HG02981 (cell line): ENCODE results near the gene SEMA6A.

Experiments used
- ATAC-seq: cut with Tn5 transposase; IDR thresholded peaks from one replicate; pipeline ENCODE4 v1.9.1; 2021; ENCODE audit warnings: mild to moderate bottlenecking, moderate library complexity; ENCODE audit not compliant: unreplicated experiment

The SEMA6A gene

DNA sequence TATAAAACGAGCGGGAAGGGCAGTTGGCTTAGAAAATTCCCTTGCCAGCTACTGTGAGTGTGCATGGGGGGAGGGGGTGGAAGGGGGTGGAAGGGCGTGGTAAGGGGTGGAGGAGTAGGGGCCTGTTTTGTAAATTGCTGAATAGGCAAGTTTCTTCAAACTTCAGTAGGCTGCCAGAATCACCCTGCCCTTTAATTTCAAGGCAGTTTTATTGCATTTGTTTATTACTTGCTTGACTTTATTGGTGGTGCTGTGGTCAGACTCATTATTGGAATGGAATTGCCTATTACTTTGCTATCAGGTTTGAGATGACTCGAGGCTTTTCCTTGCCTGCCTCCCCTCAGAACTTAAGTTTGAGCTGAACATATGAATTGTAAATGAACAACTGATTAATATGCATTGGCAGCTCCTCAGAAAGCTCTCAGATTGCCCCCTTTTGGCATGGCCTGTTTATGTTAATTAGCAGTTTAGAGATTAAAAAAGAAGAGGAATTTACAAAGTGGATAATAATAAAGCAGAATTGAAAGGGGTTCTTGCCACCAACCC lies 76.0 kb downstream of the SEMA6A start:
- ATAC-seq = no peak

DNA sequence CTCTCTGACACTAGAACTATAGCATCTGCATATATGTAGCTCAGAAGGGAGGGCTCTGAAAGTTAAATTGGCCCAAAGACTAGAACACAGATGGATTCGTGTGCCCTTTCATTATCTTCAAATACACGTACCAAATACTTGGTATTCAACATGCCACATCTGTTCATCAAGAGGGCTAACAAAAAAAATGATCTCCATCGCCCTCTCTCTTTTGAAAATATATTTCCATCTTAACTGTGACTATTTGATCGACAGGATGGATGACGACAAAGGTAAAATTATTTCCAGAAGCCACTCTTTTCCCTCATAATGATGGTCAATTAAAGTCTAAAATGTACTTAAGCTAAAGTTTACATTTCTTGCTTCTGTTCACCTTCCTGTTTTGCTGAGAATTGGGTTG lies 77.0 kb downstream of the SEMA6A start:
- no peak for ATAC-seq

DNA sequence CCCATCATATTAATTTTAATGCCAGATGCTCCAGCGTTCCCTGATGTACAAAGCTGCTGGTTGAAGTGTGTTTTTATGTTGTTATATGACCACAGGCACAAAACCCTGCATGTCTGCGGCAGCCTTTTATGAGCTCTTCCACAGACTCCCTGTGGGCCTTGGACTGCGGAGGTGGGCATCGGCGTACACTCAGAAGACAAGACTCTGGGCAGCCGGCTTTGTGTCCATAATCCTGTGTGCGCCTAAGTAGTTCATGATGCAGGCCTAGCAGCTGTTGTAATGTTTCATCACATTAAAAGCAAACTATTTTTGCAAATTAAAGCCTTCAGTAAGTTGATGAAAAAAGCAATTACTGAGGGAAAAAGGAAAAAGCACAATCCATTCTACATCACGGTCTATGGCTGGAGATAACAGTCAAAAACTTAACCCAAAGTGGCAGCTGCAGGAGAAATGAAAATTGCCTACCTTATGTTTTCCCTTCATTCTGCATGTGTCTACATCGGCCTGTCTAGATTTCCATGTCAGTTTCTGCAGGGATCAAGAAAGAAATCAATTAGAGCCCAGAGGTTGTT lies 78.8 kb downstream of the SEMA6A start:
- no peak for ATAC-seq

GRCh38 chr5:116494784-116495450 lies 79.7 kb downstream of the SEMA6A start:
- ATAC-seq = no peak

DNA sequence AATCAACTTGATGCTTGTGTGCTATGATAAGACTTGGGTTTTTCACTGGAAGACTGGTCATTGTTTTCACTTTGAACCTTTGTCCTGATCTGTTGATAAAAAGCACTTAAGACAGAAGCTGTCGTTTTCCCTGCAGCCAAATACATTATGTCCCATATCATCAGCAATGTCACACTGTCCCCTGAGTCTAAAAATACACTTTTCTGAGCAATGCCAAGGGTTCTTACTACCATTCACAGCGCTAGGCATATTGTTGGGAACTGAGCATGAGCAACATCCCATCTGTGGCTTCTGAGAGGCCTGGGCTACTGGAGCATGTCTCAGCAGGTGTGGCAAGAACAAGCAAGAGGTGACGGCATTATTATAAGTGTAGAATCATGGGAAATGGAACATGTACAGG lies 81.8 kb downstream of the SEMA6A start:
- no peak for ATAC-seq

GRCh38 chr5:116492016-116492623 lies 82.5 kb downstream of the SEMA6A start:
- peak; percentile 92 for ATAC-seq

- ATAC-seq = no peak
These were observed 86.1 kb downstream of the SEMA6A start for GRCh38 chr5:116488356-116489041.

GRCh38 chr5:116487045-116487444 lies 87.6 kb downstream of the SEMA6A start:
- ATAC-seq = no peak

- ATAC-seq = no peak
These were observed 88.0 kb downstream of the SEMA6A start for GRCh38 chr5:116486588-116486987.

GRCh38 chr5:116484645-116485044 lies 90.0 kb downstream of the SEMA6A start:
- no peak for ATAC-seq

DNA sequence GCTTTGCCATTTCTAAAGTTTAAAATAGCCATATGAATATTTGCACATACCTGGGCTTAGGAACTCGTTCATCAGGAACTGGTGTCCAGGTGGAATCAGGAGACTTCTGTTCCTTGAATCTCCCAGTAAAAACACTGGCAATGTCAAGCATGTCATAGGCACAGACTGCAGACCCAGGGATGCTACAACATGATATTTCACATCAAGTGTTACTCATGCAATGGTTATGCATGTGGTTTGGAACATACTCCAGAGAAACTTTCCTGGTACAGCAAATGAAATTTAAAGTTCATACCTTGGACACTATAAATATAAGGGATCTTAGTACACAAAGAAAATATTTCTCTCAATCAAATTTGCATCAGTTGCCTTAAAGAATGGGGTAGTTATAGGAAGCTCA lies 92.2 kb downstream of the SEMA6A start:
- no peak for ATAC-seq

DNA sequence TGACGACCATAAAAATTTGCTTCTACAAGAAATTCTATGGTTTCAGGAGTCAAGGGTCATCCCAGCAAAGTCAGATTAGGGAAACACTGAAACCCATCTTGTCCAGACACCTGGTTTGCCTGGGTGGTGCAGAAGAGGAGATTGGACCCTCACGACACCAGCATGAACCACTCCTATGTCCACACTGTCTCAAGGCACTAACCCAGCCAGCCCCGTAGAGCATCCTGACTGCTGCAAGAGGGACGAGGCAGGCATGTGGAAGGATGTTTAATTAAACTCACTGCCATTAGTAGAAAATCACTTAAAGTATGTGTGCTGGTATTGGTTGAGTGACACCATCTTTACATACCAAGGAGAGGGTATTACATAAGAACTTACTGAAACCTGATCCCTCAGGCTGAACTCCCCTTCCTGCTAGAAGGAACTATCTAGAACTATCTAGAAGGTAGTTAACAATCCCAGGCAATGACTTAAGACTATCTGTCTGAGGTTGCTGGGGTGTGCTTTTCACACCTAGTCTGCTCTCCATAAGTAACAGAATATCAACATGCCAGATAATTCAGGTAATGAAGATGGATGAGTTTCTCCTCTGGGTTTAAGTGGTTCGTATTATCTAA lies 93.6 kb downstream of the SEMA6A start:
- ATAC-seq = no peak

- ATAC-seq = no peak
These were observed 94.6 kb downstream of the SEMA6A start for GRCh38 chr5:116479776-116480675.

GRCh38 chr5:116478491-116478890 lies 96.1 kb downstream of the SEMA6A start:
- ATAC-seq = no peak

GRCh38 chr5:116476897-116477537 lies 97.6 kb downstream of the SEMA6A start:
- no peak for ATAC-seq

GRCh38 chr5:116475338-116475737 lies 99.3 kb downstream of the SEMA6A start:
- no peak for ATAC-seq

DNA sequence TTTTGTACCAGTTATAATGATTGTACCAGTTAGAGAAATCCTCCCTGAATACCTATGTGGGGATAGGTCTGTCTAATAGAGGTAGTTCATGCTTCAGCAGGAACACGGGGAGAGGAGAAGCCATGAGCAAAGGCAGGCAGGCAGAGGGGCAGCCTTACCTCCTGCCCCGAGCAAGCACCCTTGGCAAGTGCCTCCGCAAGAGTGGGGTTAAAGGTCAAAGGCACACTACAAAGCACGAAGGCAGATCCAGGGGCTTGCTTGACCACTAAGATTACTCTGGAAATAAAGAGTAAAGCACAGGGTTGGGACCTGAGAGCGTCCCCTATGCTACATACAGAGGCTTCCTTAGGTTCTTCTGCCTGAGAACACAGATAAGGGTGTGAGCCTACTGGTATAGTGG lies 100.9 kb downstream of the SEMA6A start:
- ATAC-seq = no peak

DNA sequence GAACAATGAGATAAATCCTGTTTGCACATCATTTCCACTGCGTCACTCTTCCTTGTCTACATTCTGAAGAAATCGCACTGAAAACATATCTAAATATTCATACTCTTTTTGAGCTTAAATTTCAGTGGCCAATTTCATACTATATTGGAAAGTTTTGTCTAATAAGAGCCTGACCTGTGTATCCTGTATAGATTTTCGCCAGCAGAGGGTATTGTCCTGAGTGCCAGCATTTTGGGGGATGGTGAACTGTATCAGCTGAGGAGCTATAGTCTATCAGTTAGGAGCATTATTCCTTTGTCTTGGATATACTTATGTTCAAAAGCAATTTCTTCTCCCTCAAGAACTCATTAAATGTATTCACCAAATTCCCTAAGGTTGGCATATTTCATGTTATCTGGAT lies 102.3 kb downstream of the SEMA6A start:
- no peak for ATAC-seq

GRCh38 chr5:116469631-116470030 lies 105.0 kb downstream of the SEMA6A start:
- no peak for ATAC-seq

GRCh38 chr5:116468583-116468982 lies 106.0 kb downstream of the SEMA6A start:
- no peak for ATAC-seq
